IMR-90 (cell line): ENCODE results near the gene MAP1LC3B. TPM values are rescaled to one million over a fixed set of nuclear protein-coding genes. Genes with fewer than 3 reads are reported as not detected.

Experiments
- ATAC-seq: fragments of 200-7000 bp; cut with Tn5 transposase; 2 replicates; pipeline ENCODE4 v1.9.1; 2020; ENCODE audit warnings: low read depth, mild to moderate bottlenecking, moderate library complexity
- BruUV-seq: library from RNA; stranded (reverse); fragments of 400-500 nt; replicated peaks from 2 replicates; lab custom pipeline; 2021; lab: Mats Ljungman, UMichigan
- CTCF ChIA-PET: fragments of 300-600 bp; formaldehyde crosslinking; extraction: SDS; loops from one replicate; lab custom pipeline; 2021; ENCODE audit warnings: antibody characterized with exemption; lab: Yijun Ruan, JAX
- POLR2A ChIA-PET: fragments of 300-600 bp; sonication (Branson Sonifier 250); formaldehyde crosslinking; loops from one replicate; lab custom pipeline; 2022; ENCODE audit warnings: antibody characterized with exemption; ENCODE audit not compliant: unreplicated experiment; lab: Charles Lee
- DNase-seq: peaks from one replicate; pipeline ENCODE4 v3.0.0; 2013
- H2AFZ ChIP-seq: replicated peaks from 2 replicates; pipeline ENCODE3; 2013; ENCODE audit warnings: low read length, mild to moderate bottlenecking; ENCODE audit not compliant: poor library complexity
- H2AK5ac ChIP-seq: 2 replicates; pipeline ENCODE4 v1.6.1; 2013; ENCODE audit warnings: low read depth, low read length, inconsistent platforms
- H2AK9ac ChIP-seq: replicated peaks from 2 replicates; pipeline ENCODE3; 2013; ENCODE audit warnings: mild to moderate bottlenecking, low read depth, low read length, moderate library complexity; ENCODE audit not compliant: poor library complexity
- H2BK120ac ChIP-seq: 2 replicates; pipeline ENCODE4 v1.6.1; 2013; ENCODE audit warnings: low read depth, low read length, inconsistent platforms
- H2BK15ac ChIP-seq: 3 replicates; pipeline ENCODE4 v1.6.1; 2013; ENCODE audit warnings: low read depth, low read length, inconsistent platforms
- H2BK20ac ChIP-seq: 2 replicates; pipeline ENCODE4 v1.6.1; 2013; ENCODE audit warnings: low read depth, mild to moderate bottlenecking, inconsistent platforms, low read length, moderate library complexity
- H2BK5ac ChIP-seq: 2 replicates; pipeline ENCODE4 v1.6.1; 2013; ENCODE audit warnings: mild to moderate bottlenecking, low read depth, low read length, inconsistent platforms; ENCODE audit not compliant: poor library complexity, severe bottlenecking
- H3K14ac ChIP-seq: replicated peaks from 2 replicates; pipeline ENCODE4 v1.6.1; 2013; ENCODE audit warnings: low read depth, low read length, inconsistent platforms
- H3K18ac ChIP-seq: 2 replicates; pipeline ENCODE4 v1.6.1; 2013; ENCODE audit warnings: low read depth, low read length, control low read depth
- H3K23ac ChIP-seq: 2 replicates; pipeline ENCODE4 v1.6.1; 2013; ENCODE audit warnings: low read depth, low read length, inconsistent platforms
- H3K27ac ChIP-seq: 2 replicates; pipeline ENCODE4 v1.5.1; 2013; ENCODE audit warnings: mild to moderate bottlenecking, control low read depth, low read length; ENCODE audit not compliant: insufficient read depth
- H3K27me3 ChIP-seq: 2 replicates; pipeline ENCODE4 v1.6.1; 2013; ENCODE audit warnings: low read length; ENCODE audit not compliant: control insufficient read depth, insufficient read depth
- H3K36me3 ChIP-seq: 2 replicates; pipeline ENCODE4 v1.6.1; 2013; ENCODE audit warnings: low read length, mixed read lengths; ENCODE audit not compliant: control insufficient read depth, insufficient read depth
- H3K4ac ChIP-seq: 2 replicates; pipeline ENCODE4 v1.6.1; 2013; ENCODE audit warnings: low read depth, low read length, inconsistent platforms
- H3K4me1 ChIP-seq: 2 replicates; pipeline ENCODE4 v1.6.1; 2013; ENCODE audit warnings: low read length, mixed read lengths; ENCODE audit not compliant: control insufficient read depth, insufficient read depth
- H3K4me2 ChIP-seq: 2 replicates; pipeline ENCODE4 v1.6.1; 2013; ENCODE audit warnings: low read depth, mild to moderate bottlenecking, control low read depth, low read length, moderate library complexity
- H3K4me3 ChIP-seq: 2 replicates; pipeline ENCODE4 v1.5.1; 2013; ENCODE audit warnings: low read depth, mild to moderate bottlenecking, control low read depth, low read length, moderate library complexity; ENCODE audit not compliant: insufficient read depth
- H3K56ac ChIP-seq: 2 replicates; pipeline ENCODE4 v1.6.1; 2013; ENCODE audit warnings: low read length, inconsistent platforms; ENCODE audit not compliant: insufficient read depth; ENCODE audit errors: extremely low read depth
- H3K79me1 ChIP-seq, 2 experiments: 2 replicates each; pipeline ENCODE4 v1.6.1; 2013; ENCODE audit warnings: low read length in 2 of 2, inconsistent platforms in 1 of 2, low read depth in 1 of 2
- H3K9ac ChIP-seq: 2 replicates; pipeline ENCODE4 v1.6.1; 2013; ENCODE audit warnings: low read depth, low read length, control low read depth
- H3K9me1 ChIP-seq: 2 replicates; pipeline ENCODE4 v1.6.1; 2013; ENCODE audit warnings: low read length, inconsistent platforms; ENCODE audit not compliant: insufficient read depth
- H3K9me3 ChIP-seq: 2 replicates; pipeline ENCODE4 v1.6.1; 2013; ENCODE audit warnings: low read length; ENCODE audit not compliant: control insufficient read depth, insufficient read depth
- H4K20me1 ChIP-seq: 2 replicates; pipeline ENCODE4 v1.6.1; 2013; ENCODE audit warnings: low read length, inconsistent platforms; ENCODE audit not compliant: insufficient read depth
- H4K5ac ChIP-seq: 2 replicates; pipeline ENCODE4 v1.6.1; 2013; ENCODE audit warnings: mild to moderate bottlenecking, low read depth, low read length, control low read depth
- H4K8ac ChIP-seq, 2 experiments: 2 replicates each; pipeline ENCODE4 v1.6.1; 2013; ENCODE audit warnings: low read depth in 2 of 2, low read length in 2 of 2, control low read depth in 1 of 2, inconsistent platforms in 1 of 2
- H4K91ac ChIP-seq: 2 replicates; pipeline ENCODE4 v1.6.1; 2013; ENCODE audit warnings: low read depth, low read length, inconsistent platforms; ENCODE audit not compliant: insufficient read depth
- CEBPB ChIP-seq: IDR thresholded peaks from 2 replicates; pipeline ENCODE4 v1.6.1; 2012; ENCODE audit warnings: low read depth, low read length, improper control_type of control experiment
- CHD1 ChIP-seq: IDR thresholded peaks from 2 replicates; pipeline ENCODE4 v1.6.1; 2012; ENCODE audit warnings: low read depth, low read length, improper control_type of control experiment
- FOS ChIP-seq: fragments of 150-350 bp; IDR thresholded peaks from 2 replicates; pipeline ENCODE4 v1.6.1; 2016; ENCODE audit warnings: low read depth, low read length
- MAFK ChIP-seq: IDR thresholded peaks from 2 replicates; pipeline ENCODE4 v1.6.1; 2012; ENCODE audit warnings: low read depth, low read length, improper control_type of control experiment
- MXI1 ChIP-seq: IDR thresholded peaks from 2 replicates; pipeline ENCODE4 v1.6.1; 2012; ENCODE audit warnings: low read depth, mild to moderate bottlenecking, low read length, moderate library complexity, borderline replicate concordance
- RAD21 ChIP-seq: IDR thresholded peaks from 2 replicates; pipeline ENCODE4 v1.6.1; 2012; ENCODE audit warnings: low read length, improper control_type of control experiment
- RCOR1 ChIP-seq: IDR thresholded peaks from 2 replicates; pipeline ENCODE4 v1.6.1; 2012; ENCODE audit warnings: mild to moderate bottlenecking, low read length, improper control_type of control experiment; ENCODE audit not compliant: insufficient replicate concordance
- RFX5 ChIP-seq: IDR thresholded peaks from 2 replicates; pipeline ENCODE4 v1.8.0; 2012; ENCODE audit warnings: low read depth, mild to moderate bottlenecking, low read length, moderate library complexity
- SMC3 ChIP-seq: fragments of 150-350 bp; IDR thresholded peaks from 2 replicates; pipeline ENCODE4 v1.6.1; 2016; ENCODE audit warnings: low read depth, mild to moderate bottlenecking, antibody characterized with exemption, low read length, moderate library complexity
- WGBS, 2 experiments: methylation state at CpG; one replicate each; pipeline versions ENCODE4 v1.1.5 to v1.1.7; 2013; ENCODE audit warnings: missing lambda C conversion rate in 2 of 2; ENCODE audit not compliant: insufficient read length in 1 of 2; ENCODE audit errors: extremely low coverage in 2 of 2; 5-methylcytosine and 5-hydroxymethylcytosine counted together
- dilution Hi-C: fragments of 300-500 bp; cut with HindIII; formaldehyde crosslinking; loops from one replicate; pipeline ENCODE4 v1.14.3; 2018; ENCODE audit warnings: low sequenced_read_pairs; ENCODE audit not compliant: unreplicated experiment
- in situ Hi-C: fragments of 300-500 bp; cut with MboI; formaldehyde crosslinking; loops from 3 replicates; pipeline ENCODE4 v1.14.3; 2019; ENCODE audit warnings: low sequenced_read_pairs, inconsistent platforms, mixed read lengths
- intact Hi-C: fragments of 100-400 bp; cut with micrococcal nuclease; formaldehyde crosslinking; loops from 2 replicates; pipeline ENCODE4 v1.10.0; 2022
- polyA plus RNA-seq, 3 experiments: library from polyadenylated mRNA; depleted of rRNA; stranded (reverse); fragments of >200 nt; gene quantifications; 2 replicates each; pipeline ENCODE4 v1.2.3, GENCODE V29; 2012; ENCODE audit warnings: low replicate concordance in 1 of 3
- total RNA-seq: library from RNA; depleted of rRNA; stranded (reverse); fragments of >200 nt; gene quantifications from 2 replicates; pipeline ENCODE4 v1.2.3, GENCODE V29; 2012
- TF ChIP-seq, protein P1 (sequence below): conservative IDR thresholded peaks from 2 replicates; pipeline ENCODE4 v1.5.1; 2012; ENCODE audit warnings: mild to moderate bottlenecking, low read depth, low read length, improper control_type of control experiment
- TF ChIP-seq, protein P2 (sequence below): fragments of 150-350 bp; IDR thresholded peaks from 2 replicates; pipeline ENCODE4 v1.6.1; 2016; ENCODE audit warnings: low read depth, mild to moderate bottlenecking, low read length, moderate library complexity, borderline replicate concordance
- TF ChIP-seq, protein P3 (sequence below): fragments of 150-350 bp; IDR thresholded peaks from 2 replicates; pipeline ENCODE4 v1.6.1; 2017; ENCODE audit warnings: mild to moderate bottlenecking, antibody characterized with exemption, low read length, low read depth

The MAP1LC3B gene
- total and polyA plus RNA-seq, 2 of the 4 experiments (the other 2 are of a cell fraction), result 23.5 to 57.7 TPM

DNA sequence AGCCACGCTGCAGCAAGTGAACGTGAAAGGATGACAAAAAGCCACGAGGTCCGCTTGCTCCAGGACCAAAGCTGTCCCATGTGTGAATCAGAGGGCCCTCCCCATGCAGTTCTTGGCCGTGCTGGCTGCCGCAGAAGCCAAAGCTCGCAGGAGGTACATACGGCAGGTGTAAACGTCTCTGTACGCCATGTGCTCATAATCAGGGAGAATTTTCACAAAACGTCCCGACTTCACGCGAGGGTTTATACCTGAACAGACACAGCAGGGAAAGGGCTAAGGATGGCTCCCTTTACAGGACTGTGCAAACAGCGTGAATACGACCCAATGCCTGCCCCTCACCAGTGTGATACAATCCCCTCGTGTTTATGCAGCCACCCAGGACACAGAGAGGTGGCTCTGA lies 33.9 kb upstream of the MAP1LC3B start:
- Histone ChIP-seq H3K18ac (no peak overlapping the region), H3K9ac (no peak overlapping the region), H2AK9ac (no peak overlapping the region), H2BK120ac (no peak overlapping the region), H3K4me3 (no peak overlapping the region), H2BK20ac (no peak overlapping the region), H3K4ac (no peak overlapping the region), H4K20me1 (peaks cover 25% of the 10 kb centered on the region; the same call in 1 of the 2 replicates), H2AK5ac (no peak overlapping the region), H4K8ac (no peak overlapping the region), H3K27me3 (no peaks in the 10 kb centered on the region), H2BK5ac (no peak overlapping the region), H3K4me1 (peaks cover under 1% of the 10 kb centered on the region; the same call in 1 of the 2 replicates), H3K56ac (no peak overlapping the region), H3K9me1 (peaks cover 9% of the 10 kb centered on the region; the same call in 1 of the 2 replicates), H3K4me2 (no peak overlapping the region), H3K14ac (no peak overlapping the region), H3K9me3 (no peaks in the 10 kb centered on the region), H3K36me3 (peaks cover 30% of the 10 kb centered on the region), H2AFZ (no peak overlapping the region), H2BK15ac (no peak overlapping the region), H3K23ac (no peak overlapping the region), H3K79me1 (peaks cover 4 to 45% of the 10 kb centered on the region in 2 experiments), H4K91ac (no peak overlapping the region), H3K27ac (no peak overlapping the region), H4K5ac (no peak overlapping the region)
- ChIA-PET CTCF (no interaction called here), POLR2A (no interaction called here)
- dilution Hi-C loops (no loop called here), in situ Hi-C loops (no loop called here), intact Hi-C loops (no loop called here)
- no peak for DNase-seq
- 98% methylated on average over 15 of the region's 17 CpGs; no CpG with 5 or more reads in 1 of the 2 experiments for WGBS, 2 experiments
- no TSS peak for BruUV-seq
- ATAC-seq, result no peak
- TF ChIP-seq, protein P1, sequence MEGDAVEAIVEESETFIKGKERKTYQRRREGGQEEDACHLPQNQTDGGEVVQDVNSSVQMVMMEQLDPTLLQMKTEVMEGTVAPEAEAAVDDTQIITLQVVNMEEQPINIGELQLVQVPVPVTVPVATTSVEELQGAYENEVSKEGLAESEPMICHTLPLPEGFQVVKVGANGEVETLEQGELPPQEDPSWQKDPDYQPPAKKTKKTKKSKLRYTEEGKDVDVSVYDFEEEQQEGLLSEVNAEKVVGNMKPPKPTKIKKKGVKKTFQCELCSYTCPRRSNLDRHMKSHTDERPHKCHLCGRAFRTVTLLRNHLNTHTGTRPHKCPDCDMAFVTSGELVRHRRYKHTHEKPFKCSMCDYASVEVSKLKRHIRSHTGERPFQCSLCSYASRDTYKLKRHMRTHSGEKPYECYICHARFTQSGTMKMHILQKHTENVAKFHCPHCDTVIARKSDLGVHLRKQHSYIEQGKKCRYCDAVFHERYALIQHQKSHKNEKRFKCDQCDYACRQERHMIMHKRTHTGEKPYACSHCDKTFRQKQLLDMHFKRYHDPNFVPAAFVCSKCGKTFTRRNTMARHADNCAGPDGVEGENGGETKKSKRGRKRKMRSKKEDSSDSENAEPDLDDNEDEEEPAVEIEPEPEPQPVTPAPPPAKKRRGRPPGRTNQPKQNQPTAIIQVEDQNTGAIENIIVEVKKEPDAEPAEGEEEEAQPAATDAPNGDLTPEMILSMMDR, result no peak
- TF ChIP-seq RAD21, result no peak
- TF ChIP-seq, protein P2, sequence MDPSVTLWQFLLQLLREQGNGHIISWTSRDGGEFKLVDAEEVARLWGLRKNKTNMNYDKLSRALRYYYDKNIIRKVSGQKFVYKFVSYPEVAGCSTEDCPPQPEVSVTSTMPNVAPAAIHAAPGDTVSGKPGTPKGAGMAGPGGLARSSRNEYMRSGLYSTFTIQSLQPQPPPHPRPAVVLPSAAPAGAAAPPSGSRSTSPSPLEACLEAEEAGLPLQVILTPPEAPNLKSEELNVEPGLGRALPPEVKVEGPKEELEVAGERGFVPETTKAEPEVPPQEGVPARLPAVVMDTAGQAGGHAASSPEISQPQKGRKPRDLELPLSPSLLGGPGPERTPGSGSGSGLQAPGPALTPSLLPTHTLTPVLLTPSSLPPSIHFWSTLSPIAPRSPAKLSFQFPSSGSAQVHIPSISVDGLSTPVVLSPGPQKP, result no peak
- TF ChIP-seq RFX5, result no peak
- no peak for TF ChIP-seq FOS
- no peak for TF ChIP-seq MXI1
- TF ChIP-seq RCOR1, result no peak
- no peak for TF ChIP-seq CHD1
- no peak for TF ChIP-seq MAFK
- TF ChIP-seq CEBPB, result no peak
- TF ChIP-seq SMC3, result no peak
- TF ChIP-seq, protein P3, sequence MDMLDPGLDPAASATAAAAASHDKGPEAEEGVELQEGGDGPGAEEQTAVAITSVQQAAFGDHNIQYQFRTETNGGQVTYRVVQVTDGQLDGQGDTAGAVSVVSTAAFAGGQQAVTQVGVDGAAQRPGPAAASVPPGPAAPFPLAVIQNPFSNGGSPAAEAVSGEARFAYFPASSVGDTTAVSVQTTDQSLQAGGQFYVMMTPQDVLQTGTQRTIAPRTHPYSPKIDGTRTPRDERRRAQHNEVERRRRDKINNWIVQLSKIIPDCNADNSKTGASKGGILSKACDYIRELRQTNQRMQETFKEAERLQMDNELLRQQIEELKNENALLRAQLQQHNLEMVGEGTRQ, result no peak
